GM23338 (cell line): ENCODE results near the gene PYGB. TPM values are rescaled to one million over a fixed set of nuclear protein-coding genes. Genes with fewer than 3 reads are reported as not detected.

ENCODE experiments used
- ATAC-seq: fragments of 200-7000 bp; cut with Tn5 transposase; 3 replicates; pipeline ENCODE4 v1.9.1; 2020
- DNase-seq: peaks from one replicate; pipeline ENCODE4 v3.0.0-alpha.2; 2015; ENCODE audit warnings: low spot score
- H2AFZ ChIP-seq: fragments of 200-600 bp; sonication (generic); 2 replicates; pipeline ENCODE4 v1.8.0; 2016; ENCODE audit warnings: antibody characterized with exemption, mild to moderate bottlenecking, moderate library complexity
- H3F3A ChIP-seq: fragments of 200-600 bp; sonication (generic); replicated peaks from 2 replicates; pipeline ENCODE4 v1.8.0; 2017; ENCODE audit warnings: antibody characterized with exemption, mixed run types, low read depth
- H3K27ac ChIP-seq: fragments of 200-600 bp; sonication (generic); 2 replicates; pipeline ENCODE4 v1.6.1; 2016; ENCODE audit warnings: low read depth
- H3K27me3 ChIP-seq: fragments of 200-600 bp; sonication (generic); 2 replicates; pipeline ENCODE4 v1.8.0; 2016; ENCODE audit warnings: mild to moderate bottlenecking, mixed run types, moderate library complexity; ENCODE audit not compliant: insufficient read depth
- H3K36me3 ChIP-seq: fragments of 200-600 bp; sonication (generic); 2 replicates; pipeline ENCODE4 v1.8.0; 2016; ENCODE audit warnings: mild to moderate bottlenecking; ENCODE audit not compliant: insufficient read depth
- H3K4me1 ChIP-seq: fragments of 200-600 bp; sonication (generic); 2 replicates; pipeline ENCODE4 v1.8.0; 2016; ENCODE audit warnings: mild to moderate bottlenecking, moderate library complexity; ENCODE audit not compliant: insufficient read depth
- H3K4me2 ChIP-seq: fragments of 200-600 bp; sonication (generic); 2 replicates; pipeline ENCODE4 v1.7.1; 2017; ENCODE audit warnings: mixed run types
- H3K4me3 ChIP-seq: fragments of 200-600 bp; sonication (generic); 2 replicates; pipeline ENCODE4 v1.6.1; 2016; ENCODE audit warnings: mixed run types
- H3K79me2 ChIP-seq: fragments of 200-600 bp; sonication (generic); replicated peaks from 2 replicates; pipeline ENCODE4 v1.8.0; 2017; ENCODE audit warnings: mild to moderate bottlenecking; ENCODE audit not compliant: insufficient read depth
- H3K9me2 ChIP-seq: fragments of 200-600 bp; sonication (generic); 2 replicates; pipeline ENCODE4 v1.8.0; 2017; ENCODE audit not compliant: insufficient read depth
- H4K20me1 ChIP-seq: fragments of 200-600 bp; sonication (generic); replicated peaks from 2 replicates; pipeline ENCODE4 v1.8.0; 2017; ENCODE audit warnings: mild to moderate bottlenecking; ENCODE audit not compliant: insufficient read depth
- H3K27ac Mint-ChIP-seq: 2 replicates; pipeline ENCODE4 v1.8.0; 2020; ENCODE audit warnings: inconsistent platforms, mild to moderate bottlenecking, moderate library complexity, mixed read lengths
- H3K27me3 Mint-ChIP-seq: 3 replicates; pipeline ENCODE4 v1.8.0; 2022; ENCODE audit warnings: low read depth, mild to moderate bottlenecking, moderate library complexity, mixed read lengths, inconsistent platforms; ENCODE audit not compliant: insufficient read depth, poor library complexity
- H3K36me3 Mint-ChIP-seq: 3 replicates; pipeline ENCODE4 v1.8.0; 2021; ENCODE audit warnings: low read depth, mild to moderate bottlenecking, inconsistent platforms, moderate library complexity, mixed read lengths
- H3K4me1 Mint-ChIP-seq: 3 replicates; pipeline ENCODE4 v1.8.0; 2020; ENCODE audit warnings: mild to moderate bottlenecking, inconsistent platforms, mixed read lengths
- H3K4me3 Mint-ChIP-seq: 3 replicates; pipeline ENCODE4 v1.8.0; 2021; ENCODE audit warnings: moderate library complexity, mild to moderate bottlenecking, inconsistent platforms, mixed read lengths
- H3K9me3 Mint-ChIP-seq: 3 replicates; pipeline ENCODE4 v1.8.0; 2020; ENCODE audit warnings: moderate library complexity, mild to moderate bottlenecking, inconsistent platforms, mixed read lengths
- CREB1 ChIP-seq: fragments of 250-450 bp; sonication (Bioruptor Pico); IDR thresholded peaks from 2 replicates; pipeline ENCODE4 v1.5.0; 2020; ENCODE audit warnings: low read depth, mild to moderate bottlenecking, moderate library complexity
- CTCF ChIP-seq, 2 experiments: fragments of 200-600 bp in 1 of 2; sonication (generic) in 1 of 2; conservative IDR thresholded peaks; 2 replicates each; pipeline versions ENCODE4 v1.5.1 to v1.6.1; 2016 to 2017; ENCODE audit warnings: antibody characterized with exemption in 2 of 2, low read depth in 2 of 2, mild to moderate bottlenecking in 2 of 2, moderate library complexity in 1 of 2
- EZH2 ChIP-seq: fragments of 200-600 bp; sonication (generic); IDR thresholded peaks from one replicate; pipeline ENCODE4 v1.8.0; 2017; ENCODE audit warnings: antibody characterized with exemption, mild to moderate bottlenecking, low read depth; ENCODE audit not compliant: unreplicated experiment
- EZH2phosphoT487 ChIP-seq: fragments of 200-600 bp; sonication (generic); IDR thresholded peaks from one replicate; pipeline ENCODE4 v1.8.1; 2018; ENCODE audit warnings: antibody characterized with exemption; ENCODE audit not compliant: unreplicated experiment
- JUNB ChIP-seq: IDR thresholded peaks from one replicate; pipeline ENCODE4 v1.6.1; 2016; ENCODE audit warnings: antibody characterized with exemption; ENCODE audit not compliant: unreplicated experiment
- NANOG ChIP-seq: IDR thresholded peaks from 2 replicates; pipeline ENCODE4 v1.6.1; 2016; ENCODE audit warnings: antibody characterized with exemption, borderline replicate concordance
- POLR2AphosphoS5 ChIP-seq: IDR thresholded peaks from 2 replicates; pipeline ENCODE4 v1.6.1; 2016; ENCODE audit warnings: antibody characterized with exemption, low read depth
- REST ChIP-seq: IDR thresholded peaks from one replicate; pipeline ENCODE4 v1.6.1; 2018; ENCODE audit warnings: antibody characterized with exemption; ENCODE audit not compliant: unreplicated experiment
- STAT1 ChIP-seq: IDR thresholded peaks from one replicate; pipeline ENCODE4 v1.6.1; 2016; ENCODE audit warnings: antibody characterized with exemption; ENCODE audit not compliant: unreplicated experiment
- ZNF331 ChIP-seq: fragments of 250-450 bp; sonication (Bioruptor Pico); IDR thresholded peaks from 2 replicates; pipeline ENCODE4 v1.5.0; 2020; ENCODE audit warnings: low read depth, mild to moderate bottlenecking, moderate library complexity
- ZNF462 ChIP-seq: fragments of 250-450 bp; sonication (Bioruptor Pico); IDR thresholded peaks from 2 replicates; pipeline ENCODE4 v1.5.0; 2020; ENCODE audit warnings: mild to moderate bottlenecking, moderate library complexity
- polyA plus RNA-seq: library from polyadenylated mRNA; unstranded; fragments of >200 nt; fragmentation: Nextera tagmentation; extraction: Ambion mirVana; gene quantifications from 2 replicates; pipeline ENCODE4 v1.2.1, GENCODE V29; 2016
- total RNA-seq: library from RNA; depleted of rRNA; stranded (reverse); fragments of >200 nt; shearing (Covaris generic); gene quantifications from 2 replicates; pipeline ENCODE4 v1.2.3, GENCODE V29; 2014

Gene PYGB
- total and polyA plus RNA-seq, 2 experiments from 2014 or later: 15.6 to 64.0 TPM

GRCh38 chr20:25278636-25279361 is 30.9 kb downstream of the PYGB start:
- Histone ChIP-seq H2AFZ (no peak overlapping the region), H3K9me2 (no peaks in the 10 kb centered on the region), H3K4me2 (no peak overlapping the region), H3K79me2 (no peaks in the 10 kb centered on the region), H3K27ac (no peak overlapping the region), H4K20me1 (no peaks in the 10 kb centered on the region), H3K4me3 (no peak overlapping the region), H3K4me1 (no peaks in the 10 kb centered on the region), H3K36me3 (no peaks in the 10 kb centered on the region), H3K27me3 (no peaks in the 10 kb centered on the region), H3F3A (no peaks in the 10 kb centered on the region)
- TF ChIP-seq EZH2phosphoT487: no peak
- no peak for TF ChIP-seq STAT1
- TF ChIP-seq REST: no peak
- no peak for TF ChIP-seq POLR2AphosphoS5
- no peak for TF ChIP-seq JUNB
- no peak for TF ChIP-seq CTCF (conservative IDR thresholded peaks at IDR 0.05; ENCODE audit: low read depth in 2 of 2)
- no peak for TF ChIP-seq CREB1
- no peak for TF ChIP-seq ZNF331
- no peak for TF ChIP-seq NANOG
- no peak for TF ChIP-seq ZNF462 (CRISPR knock-in tag)
- no peak for TF ChIP-seq EZH2
- DNase-seq (no peak), ATAC-seq (no peak)
- H3K4me3 Mint-ChIP-seq: no peak overlapping the region
- peaks cover 11% of the 10 kb centered on the region for H3K27me3 Mint-ChIP-seq
- H3K4me1 Mint-ChIP-seq: no peaks in the 10 kb centered on the region
- H3K27ac Mint-ChIP-seq: no peak overlapping the region
- peaks cover 30% of the 10 kb centered on the region for H3K36me3 Mint-ChIP-seq
- H3K9me3 Mint-ChIP-seq: no peaks in the 10 kb centered on the region
